ENCODE measurements around the gene PPP1R27. TPM values are rescaled to one million over a fixed set of nuclear protein-coding genes. Genes with fewer than 3 reads are reported as not detected.
A peak's percentile ranks its signal among the peaks of the same experiment; 100 is the strongest.

The PPP1R27 gene
- polyA plus RNA-seq, 1 donor = 0.21 TPM

- no peak overlapping the region for H3K27ac ChIP-seq (ENCODE audit: low read length)
- H3K36me3 ChIP-seq (ENCODE audit: control insufficient read depth, insufficient read depth, low read length) = peaks cover 18% of the 10 kb centered on the region
- H3K4me1 ChIP-seq (ENCODE audit: control insufficient read depth, insufficient read depth, low read length) = peaks cover 34% of the 10 kb centered on the region
- H3K4me3 ChIP-seq (ENCODE audit: low read length) = no peak overlapping the region
- H3K9me3 ChIP-seq (ENCODE audit: control insufficient read depth, low read depth, low read length) = peaks cover 4% of the 10 kb centered on the region
- no peak for DNase-seq
- H3K27me3 ChIP-seq (ENCODE audit: control insufficient read depth, insufficient read depth, low read length) = no peaks in the 10 kb centered on the region
- WGBS (ENCODE audit: insufficient coverage, low lambda C conversion rate) = no CpG with 5 or more reads among the region's 13 CpGs
Observed at GRCh38 chr17:81819708-81820107, 15.1 kb downstream of the PPP1R27 start.

- 37% methylated on average over 2 of the region's 7 CpGs for WGBS (ENCODE audit: insufficient coverage, low lambda C conversion rate)
- no peak for DNase-seq
- H3K36me3 ChIP-seq (ENCODE audit: control insufficient read depth, insufficient read depth, low read length) = peaks cover 5% of the 10 kb centered on the region
Observed at GRCh38 chr17:81817758-81818147, 17.1 kb downstream of the PPP1R27 start.

GRCh38 chr17:81815646-81815986 is 19.2 kb downstream of the PPP1R27 start:
- peaks cover 17% of the 10 kb centered on the region for H3K4me1 ChIP-seq (ENCODE audit: control insufficient read depth, insufficient read depth, low read length)
- H3K36me3 ChIP-seq (ENCODE audit: control insufficient read depth, insufficient read depth, low read length) = no peaks in the 10 kb centered on the region
- DNase-seq = no peak
- no peaks in the 10 kb centered on the region for H3K9me3 ChIP-seq (ENCODE audit: control insufficient read depth, low read depth, low read length)
- H3K27me3 ChIP-seq (ENCODE audit: control insufficient read depth, insufficient read depth, low read length) = no peaks in the 10 kb centered on the region
- H3K27ac ChIP-seq (ENCODE audit: low read length) = peak overlapping the region; percentile 46
- H3K4me3 ChIP-seq (ENCODE audit: low read length) = no peak overlapping the region
- WGBS (ENCODE audit: insufficient coverage, low lambda C conversion rate) = no CpG with 5 or more reads among the region's 2 CpGs

More at GRCh38 chr17:81817758-81818147, 17.1 kb downstream of the PPP1R27 start:
- H3K4me3 ChIP-seq (ENCODE audit: low read length) = no peak overlapping the region
- peaks cover 34% of the 10 kb centered on the region for H3K4me1 ChIP-seq (ENCODE audit: control insufficient read depth, insufficient read depth, low read length)
- H3K27me3 ChIP-seq (ENCODE audit: control insufficient read depth, insufficient read depth, low read length) = no peaks in the 10 kb centered on the region
- H3K27ac ChIP-seq (ENCODE audit: low read length) = no peak overlapping the region
- peaks cover 4% of the 10 kb centered on the region for H3K9me3 ChIP-seq (ENCODE audit: control insufficient read depth, low read depth, low read length)

- Histone ChIP-seq H3K9me3 (ENCODE audit: control insufficient read depth, low read depth, low read length) (no peaks in the 10 kb centered on the region), H3K4me1 (ENCODE audit: control insufficient read depth, insufficient read depth, low read length) (peaks cover 17% of the 10 kb centered on the region), H3K36me3 (ENCODE audit: control insufficient read depth, insufficient read depth, low read length) (no peaks in the 10 kb centered on the region), H3K27me3 (ENCODE audit: control insufficient read depth, insufficient read depth, low read length) (peaks cover 2% of the 10 kb centered on the region), H3K27ac (ENCODE audit: low read length) (peak overlapping the region; percentile 46), H3K4me3 (ENCODE audit: low read length) (no peak overlapping the region)
- WGBS (ENCODE audit: insufficient coverage, low lambda C conversion rate) = no CpG with 5 or more reads among the region's 24 CpGs
- DNase-seq = peak; percentile 81 to 92
Observed at GRCh38 chr17:81814748-81815645, 19.9 kb downstream of the PPP1R27 start.

- H3K36me3 ChIP-seq (ENCODE audit: control insufficient read depth, insufficient read depth, low read length) = no peaks in the 10 kb centered on the region
- DNase-seq = no peak
- no CpG with 5 or more reads among the region's 41 CpGs for WGBS (ENCODE audit: insufficient coverage, low lambda C conversion rate)
- H3K4me3 ChIP-seq (ENCODE audit: low read length) = no peak overlapping the region
- peaks cover 17% of the 10 kb centered on the region for H3K4me1 ChIP-seq (ENCODE audit: control insufficient read depth, insufficient read depth, low read length)
- H3K27ac ChIP-seq (ENCODE audit: low read length) = no peak overlapping the region
- H3K9me3 ChIP-seq (ENCODE audit: control insufficient read depth, low read depth, low read length) = no peaks in the 10 kb centered on the region
- peaks cover 11% of the 10 kb centered on the region for H3K27me3 ChIP-seq (ENCODE audit: control insufficient read depth, insufficient read depth, low read length)
Observed at GRCh38 chr17:81813861-81814683, 20.8 kb downstream of the PPP1R27 start.

- no peak overlapping the region for H3K27ac ChIP-seq (ENCODE audit: low read length)
- H3K4me3 ChIP-seq (ENCODE audit: low read length) = no peak overlapping the region
- H3K9me3 ChIP-seq (ENCODE audit: control insufficient read depth, low read depth, low read length) = no peaks in the 10 kb centered on the region
- DNase-seq = no peak
- WGBS (ENCODE audit: insufficient coverage, low lambda C conversion rate) = no CpG with 5 or more reads among the region's 15 CpGs
- H3K36me3 ChIP-seq (ENCODE audit: control insufficient read depth, insufficient read depth, low read length) = no peaks in the 10 kb centered on the region
- H3K4me1 ChIP-seq (ENCODE audit: control insufficient read depth, insufficient read depth, low read length) = peaks cover 17% of the 10 kb centered on the region
- H3K27me3 ChIP-seq (ENCODE audit: control insufficient read depth, insufficient read depth, low read length) = peaks cover 17% of the 10 kb centered on the region
Observed at GRCh38 chr17:81813371-81813684, 21.5 kb downstream of the PPP1R27 start.

- Histone ChIP-seq H3K9me3 (ENCODE audit: control insufficient read depth, low read depth, low read length) (no peaks in the 10 kb centered on the region), H3K4me1 (ENCODE audit: control insufficient read depth, insufficient read depth, low read length) (peaks cover 17% of the 10 kb centered on the region), H3K36me3 (ENCODE audit: control insufficient read depth, insufficient read depth, low read length) (no peaks in the 10 kb centered on the region), H3K27me3 (ENCODE audit: control insufficient read depth, insufficient read depth, low read length) (peaks cover 22% of the 10 kb centered on the region), H3K27ac (ENCODE audit: low read length) (no peak overlapping the region), H3K4me3 (ENCODE audit: low read length) (no peak overlapping the region)
- no peak for DNase-seq
- WGBS (ENCODE audit: insufficient coverage, low lambda C conversion rate) = 100% methylated on average over 1 of the region's 45 CpGs
Observed at GRCh38 chr17:81812571-81813370, 22.1 kb downstream of the PPP1R27 start.

GRCh38 chr17:81811705-81812570 is 22.9 kb downstream of the PPP1R27 start:
- no peak for DNase-seq
- Histone ChIP-seq H3K36me3 (ENCODE audit: control insufficient read depth, insufficient read depth, low read length) (no peaks in the 10 kb centered on the region), H3K27me3 (ENCODE audit: control insufficient read depth, insufficient read depth, low read length) (peaks cover 31% of the 10 kb centered on the region), H3K9me3 (ENCODE audit: control insufficient read depth, low read depth, low read length) (no peaks in the 10 kb centered on the region), H3K4me3 (ENCODE audit: low read length) (no peak overlapping the region), H3K27ac (ENCODE audit: low read length) (no peak overlapping the region), H3K4me1 (ENCODE audit: control insufficient read depth, insufficient read depth, low read length) (peaks cover 17% of the 10 kb centered on the region)
- no CpG with 5 or more reads among the region's 24 CpGs for WGBS (ENCODE audit: insufficient coverage, low lambda C conversion rate)

- no peak overlapping the region for H3K4me3 ChIP-seq (ENCODE audit: low read length)
- H3K4me1 ChIP-seq (ENCODE audit: control insufficient read depth, insufficient read depth, low read length) = peaks cover 14% of the 10 kb centered on the region
- H3K36me3 ChIP-seq (ENCODE audit: control insufficient read depth, insufficient read depth, low read length) = no peaks in the 10 kb centered on the region
- H3K27me3 ChIP-seq (ENCODE audit: control insufficient read depth, insufficient read depth, low read length) = peaks cover 39% of the 10 kb centered on the region
- no peak for DNase-seq
- no peak overlapping the region for H3K27ac ChIP-seq (ENCODE audit: low read length)
- no CpG with 5 or more reads among the region's 42 CpGs for WGBS (ENCODE audit: insufficient coverage, low lambda C conversion rate)
- H3K9me3 ChIP-seq (ENCODE audit: control insufficient read depth, low read depth, low read length) = no peaks in the 10 kb centered on the region
Observed at GRCh38 chr17:81810892-81811704, 23.8 kb downstream of the PPP1R27 start.
